Hepatocyte (in vitro differentiated cells): ENCODE measurements around the gene KRAS.

Experiments used
- CTCF ChIP-seq: fragments of 200-600 bp; sonication (generic); IDR thresholded peaks from 2 replicates; pipeline ENCODE4 v1.5.1; 2016; ENCODE audit warnings: antibody characterized with exemption, mild to moderate bottlenecking; ENCODE audit not compliant: poor library complexity
- EZH2 ChIP-seq: fragments of 200-600 bp; sonication (generic); IDR thresholded peaks from 2 replicates; pipeline ENCODE4 v1.6.1; 2016; ENCODE audit warnings: antibody characterized with exemption, mild to moderate bottlenecking, borderline replicate concordance
- EZH2phosphoT487 ChIP-seq: fragments of 200-600 bp; sonication (generic); IDR thresholded peaks from one replicate; pipeline ENCODE4 v1.6.1; 2018; ENCODE audit warnings: antibody characterized with exemption, mild to moderate bottlenecking, low read depth, moderate library complexity; ENCODE audit not compliant: unreplicated experiment, severe bottlenecking

DNA sequence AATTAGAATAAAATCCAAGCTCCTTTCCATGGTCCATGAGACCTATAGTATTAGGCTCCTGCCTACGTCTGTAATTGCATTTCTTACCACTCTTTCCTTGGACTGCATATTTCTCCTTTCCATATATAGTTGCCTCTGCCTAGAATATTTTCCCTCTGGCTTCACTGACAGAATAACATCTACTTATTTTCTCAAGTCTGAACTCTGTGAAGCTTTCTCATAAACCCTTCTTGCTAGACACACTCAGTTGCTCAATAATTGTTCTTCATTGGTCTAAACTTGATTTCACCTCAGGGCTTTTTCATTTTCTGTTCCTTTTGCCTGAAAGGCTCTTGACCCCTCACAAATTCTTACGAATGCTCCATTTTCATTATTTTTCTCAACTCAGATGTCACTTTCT, 36.9 kb upstream of the KRAS start:
- TF ChIP-seq CTCF (no peak), EZH2phosphoT487 (no peak), EZH2 (no peak)
